ENCODE data around the gene GRIP1. TPM values are rescaled to one million over a fixed set of nuclear protein-coding genes. Genes with fewer than 3 reads are reported as not detected.

Gene GRIP1
- total and polyA plus RNA-seq, 10 of the 15 experiments (the other 5 are each of a cell fraction or from before 2014, with no cell fraction given) = 0.05 to 0.85 (median 0.50) TPM; not detected in 7

GRCh38 chr12:66669541-66669940 is 9.3 kb downstream of the GRIP1 start (continued):
- TF ChIP-seq NR2C2 (IDR thresholded peaks at IDR 0.05; ENCODE audit: borderline replicate concordance, control insufficient read depth, insufficient read length, low read depth) (no peak), BMI1 (IDR thresholded peaks at IDR 0.05; ENCODE audit: borderline replicate concordance) (no peak), CTCF (IDR thresholded peaks at IDR 0.05 in 2 of 3, conservative IDR thresholded peaks at IDR 0.05 in 1 of 3; ENCODE audit: control insufficient read depth in 2 of 3, extremely low read depth in 1 of 3, insufficient read depth in 1 of 3, low read depth in 3 of 3, low read length in 3 of 3) (no peak), HSF1 (IDR thresholded peaks at IDR 0.05; ENCODE audit: low read depth, low read length) (no peak)

DNA sequence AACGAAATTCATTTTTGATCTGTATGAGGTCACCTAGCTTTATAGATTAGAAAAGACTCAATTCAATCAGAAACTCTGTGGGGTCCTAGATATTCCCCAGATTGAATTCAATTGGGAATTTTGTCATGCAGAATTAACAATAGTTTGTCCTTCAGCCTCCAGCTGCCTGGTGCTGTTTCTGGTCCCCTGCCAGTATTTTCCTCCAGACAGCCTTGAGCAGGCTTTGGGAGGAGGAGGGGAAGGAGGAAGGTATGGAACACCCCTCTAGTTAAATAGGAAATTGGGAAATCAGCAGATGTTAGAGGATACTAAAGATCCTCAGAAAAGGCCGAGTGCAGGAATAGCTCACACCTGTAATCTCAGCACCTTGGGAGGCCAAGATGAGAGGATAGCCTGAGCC is 10.6 kb downstream of the GRIP1 start:
- POLR2A ChIA-PET = no interaction called here
- TF ChIP-seq MEF2A (IDR thresholded peaks at IDR 0.05; ENCODE audit: insufficient read depth, low read depth, low read length) (no peak), SIX5 (IDR thresholded peaks at IDR 0.05; ENCODE audit: low read depth, low read length, severe bottlenecking) (no peak), CBFB (IDR thresholded peaks at IDR 0.05; ENCODE audit: low read depth) (no peak), HSF1 (IDR thresholded peaks at IDR 0.05; ENCODE audit: low read depth, low read length) (no peak), JUND (IDR thresholded peaks at IDR 0.05; ENCODE audit: low read depth, low read length) (no peak), ATF7 (IDR thresholded peaks at IDR 0.05; ENCODE audit: low read depth) (no peak), FOXM1 (IDR thresholded peaks at IDR 0.05; ENCODE audit: low read depth, low read length) (no peak), REST (IDR thresholded peaks at IDR 0.05; ENCODE audit: low read depth, low read length) (no peak), BHLHE40 (IDR thresholded peaks at IDR 0.05; ENCODE audit: borderline replicate concordance in 1 of 2, low read depth in 2 of 2, low read length in 1 of 2) (no peak), SUZ12 (IDR thresholded peaks at IDR 0.05; ENCODE audit: unreplicated experiment) (no peak)

More for the DNA sequence above, 10.6 kb downstream of the GRIP1 start:
- in situ Hi-C loops (cut with MboI) = no loop called here
- no TSS peak for BruUV-seq (replicated peaks)
- Histone ChIP-seq H3K79me2 (ENCODE audit: control insufficient read depth, insufficient read depth, low read length) (no peaks in the 10 kb centered on the region), H4K20me1 (ENCODE audit: control insufficient read depth, insufficient read depth) (no peaks in the 10 kb centered on the region), H3K9ac (ENCODE audit: control insufficient read depth, insufficient read depth, low read length) (no peak overlapping the region), H3K4me2 (ENCODE audit: control insufficient read depth, insufficient read depth) (no peak overlapping the region), H3K36me3 (ENCODE audit: control insufficient read depth in 2 of 2, insufficient read depth in 2 of 2, low read length in 1 of 2) (no peaks in the 10 kb centered on the region), H3K4me1 (ENCODE audit: control insufficient read depth, insufficient read depth, low read length) (no peaks in the 10 kb centered on the region), H3K4me3 (no peak overlapping the region), H2AFZ (ENCODE audit: control insufficient read depth, low read depth, low read length) (no peak overlapping the region), H3K27ac (ENCODE audit: control insufficient read depth, insufficient read depth) (no peak overlapping the region), H3K9me3 (replicated peaks; ENCODE audit: control insufficient read depth, insufficient read depth, low read length) (no peaks in the 10 kb centered on the region), H3K27me3 (replicated peaks in 1 of 2; ENCODE audit: control insufficient read depth in 2 of 2, insufficient read depth in 2 of 2, low read length in 1 of 2) (no peaks in the 10 kb centered on the region)
- ChIA-PET RAD21 (ENCODE audit: unreplicated experiment) (no interaction called here), CTCF (interaction anchor here (1.0 kb wide), 1 partner anchor 24 kb away, joined by 3 read pairs; no protein-coding TSS in a partner anchor), SMC1A (ENCODE audit: uncharacterized antibody, unreplicated experiment) (no interaction called here)
- DNase-seq (ENCODE audit: low read depth, low spot score) (no peak), FAIRE-seq (no peak), ATAC-seq (no peak)
- WGBS (ENCODE audit: insufficient coverage, insufficient replicate concordance, low lambda C conversion rate, missing lambda C conversion rate) = 28% methylated on average over 2 of the region's 2 CpGs
- intact Hi-C loops (cut with micrococcal nuclease; ENCODE audit: unreplicated experiment) = no loop called here

Measured in GM12878 (cell line).